ENCODE data around the gene GALNT14. TPM values are rescaled to one million over a fixed set of nuclear protein-coding genes. Genes with fewer than 3 reads are reported as not detected.

Gene GALNT14
- total and polyA plus RNA-seq, 2 of the 8 experiments (the other 6 are each of a cell fraction or from before 2014, with no cell fraction given): 13.0 to 13.7 TPM

GRCh38 chr2:30936977-30937376 lies 201.3 kb downstream of the GALNT14 start (continued):
- TF ChIP-seq ATF2 (IDR thresholded peaks at IDR 0.05; ENCODE audit: low read length) (no peak), NANOG (IDR thresholded peaks at IDR 0.05; ENCODE audit: insufficient read depth, low read depth, low read length, poor library complexity, severe bottlenecking) (no peak), TCF12 (IDR thresholded peaks at IDR 0.05; ENCODE audit: low read depth, low read length) (no peak)

Measured in H1 (cell line).